HCT116 (cell line): ENCODE data around the gene RIN3. TPM values are rescaled to one million over a fixed set of nuclear protein-coding genes. Genes with fewer than 3 reads are reported as not detected.
A peak's percentile ranks its signal among the peaks of the same experiment; 100 is the strongest.

Source experiments
- ATAC-seq: fragments of 200-7000 bp; cut with Tn5 transposase; 2 replicates; pipeline ENCODE4 v1.9.1; 2020; ENCODE audit warnings: mild to moderate bottlenecking, moderate library complexity
- BruUV-seq: library from RNA; stranded (reverse); fragments of 400-500 nt; replicated peaks from 2 replicates; lab custom pipeline; 2021; lab: Mats Ljungman, UMichigan
- CTCF ChIA-PET: fragments of 300-600 bp; sonication (Branson Sonifier 250); formaldehyde crosslinking; loops from one replicate; lab custom pipeline; 2021; ENCODE audit warnings: antibody characterized with exemption; lab: Charles Lee
- POLR2A ChIA-PET: fragments of 300-600, 350-600 bp; sonication (Branson Sonifier 250); formaldehyde crosslinking; loops from one replicate; lab custom pipeline; 2021; ENCODE audit warnings: antibody characterized with exemption; lab: Charles Lee
- RAD21 ChIA-PET, 2 experiments: fragments of 300-600 bp; sonication (Branson Sonifier 250); formaldehyde crosslinking; loops; one replicate each; lab custom pipeline; 2023; ENCODE audit warnings: low total read pairs in 2 of 2; ENCODE audit not compliant: uncharacterized antibody in 2 of 2, unreplicated experiment in 2 of 2, low non-redundant PET in 1 of 2; lab: Charles Lee
- DNase-seq: peaks from one replicate; pipeline ENCODE4 v3.0.0-alpha.2; 2010; ENCODE audit warnings: low read depth, low spot score
- H2AFZ ChIP-seq: fragments of 200-600 bp; shearing (Covaris generic), sonication (generic); 2 replicates; pipeline ENCODE4 v1.6.1; 2017; ENCODE audit warnings: low read depth, mixed run types, mixed read lengths, antibody characterized with exemption, low read length; ENCODE audit not compliant: poor library complexity, severe bottlenecking
- H3K27ac ChIP-seq: 2 replicates; pipeline ENCODE4 v1.5.1; 2012; ENCODE audit warnings: low read depth, low read length
- H3K27me3 ChIP-seq: fragments of 200-600 bp; sonication (generic); 2 replicates; pipeline ENCODE4 v1.6.1; 2016; ENCODE audit warnings: mixed run types, low read length, mixed read lengths; ENCODE audit not compliant: insufficient read depth
- H3K36me3 ChIP-seq, 2 experiments: fragments of 200-500 bp in 1 of 2; fragments of 200-600 bp in 1 of 2; sonication (Bioruptor generic) in 1 of 2; sonication (generic) in 1 of 2; 2 replicates each; pipeline versions ENCODE4 v1.5.1 to v1.6.1; 2014 to 2016; ENCODE audit warnings: low read length in 2 of 2, inconsistent platforms in 1 of 2, mixed read lengths in 1 of 2, mixed run types in 1 of 2; ENCODE audit not compliant: insufficient read depth in 2 of 2, control insufficient read depth in 1 of 2
- H3K4me1 ChIP-seq, 2 experiments: fragments of 200-600 bp in 1 of 2; sonication (generic) in 1 of 2; 2 replicates each; pipeline versions ENCODE4 v1.5.1 to v1.6.1; 2012 to 2017; ENCODE audit warnings: low read length in 2 of 2, inconsistent platforms in 1 of 2, mild to moderate bottlenecking in 1 of 2, mixed read lengths in 1 of 2, mixed run types in 1 of 2, moderate library complexity in 1 of 2; ENCODE audit not compliant: insufficient read depth in 2 of 2, control insufficient read depth in 1 of 2
- H3K4me2 ChIP-seq: fragments of 200-600 bp; sonication (generic); 2 replicates; pipeline ENCODE4 v1.6.1; 2017; ENCODE audit warnings: mixed run types, low read length, mixed read lengths
- H3K4me3 ChIP-seq, 2 experiments: fragments of 200-600 bp in 1 of 2; sonication (generic) in 1 of 2; replicated peaks in 1 of 2; 2 replicates each; pipeline ENCODE4 v1.5.1; 2011 to 2016; ENCODE audit warnings: low read length in 2 of 2, control low read depth in 1 of 2, low read depth in 1 of 2, mild to moderate bottlenecking in 1 of 2, mixed read lengths in 1 of 2, mixed run types in 1 of 2
- H3K79me2 ChIP-seq: fragments of 200-600 bp; sonication (generic); 2 replicates; pipeline ENCODE4 v1.6.1; 2017; ENCODE audit warnings: mild to moderate bottlenecking, mixed run types, low read length, moderate library complexity, mixed read lengths; ENCODE audit not compliant: insufficient read depth
- H3K9ac ChIP-seq: fragments of 200-600 bp; sonication (generic); 2 replicates; pipeline ENCODE4 v1.6.1; 2016; ENCODE audit warnings: low read length, mixed read lengths
- H3K9me2 ChIP-seq: fragments of 200-600 bp; sonication (generic), shearing (Covaris generic); 2 replicates; pipeline ENCODE4 v1.6.1; 2017; ENCODE audit warnings: mixed run types, mild to moderate bottlenecking, moderate library complexity; ENCODE audit not compliant: insufficient read depth
- H3K9me3 ChIP-seq, 2 experiments: fragments of 200-500 bp in 1 of 2; fragments of 200-600 bp in 1 of 2; sonication (Bioruptor generic) in 1 of 2; sonication (generic) in 1 of 2; 2 replicates each; pipeline ENCODE4 v1.6.1; 2014 to 2017; ENCODE audit warnings: low read length in 2 of 2, mixed read lengths in 2 of 2, inconsistent platforms in 1 of 2, low read depth in 1 of 2, mild to moderate bottlenecking in 1 of 2, mixed run types in 1 of 2, moderate library complexity in 1 of 2; ENCODE audit not compliant: control insufficient read depth in 1 of 2, insufficient read depth in 1 of 2
- H4K20me1 ChIP-seq: fragments of 200-600 bp; sonication (generic), shearing (Covaris generic); 2 replicates; pipeline ENCODE4 v1.6.1; 2017; ENCODE audit warnings: mixed run types, mild to moderate bottlenecking, moderate library complexity; ENCODE audit not compliant: insufficient read depth
- ATF3 ChIP-seq: IDR thresholded peaks from 2 replicates; pipeline ENCODE4 v1.6.1; 2012
- CTCF ChIP-seq, 3 experiments: fragments of 200-600 bp in 1 of 3; sonication (generic) in 1 of 3; IDR thresholded peaks in 2 of 3; conservative IDR thresholded peaks in 1 of 3; 2 replicates each; pipeline ENCODE4 v1.5.1; 2012 to 2017; ENCODE audit warnings: low read depth in 2 of 3, low read length in 2 of 3, antibody characterized with exemption in 1 of 3, borderline replicate concordance in 1 of 3, control low read depth in 1 of 3, mild to moderate bottlenecking in 1 of 3, mixed read lengths in 1 of 3, mixed run types in 1 of 3, moderate library complexity in 1 of 3; ENCODE audit not compliant: insufficient read depth in 1 of 3
- ELF1 ChIP-seq: IDR thresholded peaks from 2 replicates; pipeline ENCODE4 v1.6.1; 2012; ENCODE audit warnings: low read depth, borderline replicate concordance
- JUND ChIP-seq: IDR thresholded peaks from 2 replicates; pipeline ENCODE4 v1.6.1; 2012
- RAD21 ChIP-seq: IDR thresholded peaks from 2 replicates; pipeline ENCODE4 v1.6.1; 2012; ENCODE audit warnings: low read depth, mild to moderate bottlenecking
- SIN3A ChIP-seq: IDR thresholded peaks from 2 replicates; pipeline ENCODE4 v1.6.1; 2012; ENCODE audit warnings: low read depth
- SP1 ChIP-seq: IDR thresholded peaks from 2 replicates; pipeline ENCODE4 v1.6.1; 2012; ENCODE audit warnings: low read depth
- SRF ChIP-seq: IDR thresholded peaks from 2 replicates; pipeline ENCODE4 v1.6.1; 2012; ENCODE audit warnings: low read depth
- TCF7L2 ChIP-seq: IDR thresholded peaks from 2 replicates; pipeline ENCODE4 v1.7.0; 2011; ENCODE audit warnings: borderline replicate concordance, inconsistent platforms; ENCODE audit not compliant: insufficient read depth, insufficient read length; ENCODE audit errors: extremely low read depth
- ZNF274 ChIP-seq: fragments of 200-500 bp; sonication (Bioruptor generic); IDR thresholded peaks from 2 replicates; pipeline ENCODE4 v1.6.1; 2014; ENCODE audit warnings: mild to moderate bottlenecking, low read depth, low read length, inconsistent platforms
- intact Hi-C: fragments of 100-400 bp; cut with micrococcal nuclease; formaldehyde crosslinking; loops from 2 replicates; pipeline ENCODE4 v1.10.0; 2022
- total RNA-seq: library from RNA; stranded (reverse); gene quantifications from one replicate; pipeline ENCODE4 v1.2.1, GENCODE V29; 2021; ENCODE audit not compliant: unreplicated experiment

Gene RIN3
- total RNA-seq, 1 experiment from 2014 or later, result 22.2 TPM

- Histone ChIP-seq H3K9me2 (no peaks in the 10 kb centered on the region), H3K4me2 (peak overlapping the region; percentile 56; the same call in 1 of the 2 replicates), H3K79me2 (peaks cover 9% of the 10 kb centered on the region; the same call in 1 of the 2 replicates), H3K27ac (no peak overlapping the region), H3K9me3 (no peaks in the 10 kb centered on the region), H3K36me3 (0 out of 4 replicates have a peak, but pooled peaks cover 0 to 2% of the 10 kb centered on the region in 2 experiments), H3K9ac (no peak overlapping the region), H3K27me3 (no peaks in the 10 kb centered on the region)
- ChIA-PET POLR2A (interaction anchor here (1.6 kb wide), 1 partner anchor 14 kb away, joined by 5 read pairs; the partner anchor contains the start of gene LGMN), CTCF (no interaction called here)
- no peak for DNase-seq
- no peak for TF ChIP-seq CTCF (IDR thresholded peaks at IDR 0.05 in 2 of 3, conservative IDR thresholded peaks at IDR 0.05 in 1 of 3; ENCODE audit: borderline replicate concordance in 1 of 3, insufficient read depth in 1 of 3, low read depth in 2 of 3, low read length in 2 of 3)
- TF ChIP-seq ZNF274, result no peak
- TF ChIP-seq SIN3A, result no peak
- no peak for TF ChIP-seq TCF7L2
- no peak for TF ChIP-seq ELF1
- no peak for TF ChIP-seq SRF
- TF ChIP-seq JUND, result no peak
- no peak for TF ChIP-seq RAD21
- TF ChIP-seq SP1, result no peak
- no peak for TF ChIP-seq ATF3
- TF ChIP-seq, all 23 proteins: peak for 0
- peaks cover 15 to 21% of the 10 kb centered on the region in 2 experiments for H3K4me1 ChIP-seq
- RAD21 ChIA-PET, result no interaction called here
- H3K4me3 ChIP-seq, result no peak overlapping the region
- BruUV-seq, result no TSS peak
- H2AFZ ChIP-seq, result no peak overlapping the region
- H4K20me1 ChIP-seq, result no peaks in the 10 kb centered on the region
- 0 out of 2 replicates have a peak, but pooled peaks have one; percentile 30 for ATAC-seq
- intact Hi-C loops, result no loop called here
These were observed 221.0 kb downstream of the RIN3 start for GRCh38 chr14:92734618-92735017.
